ENCODE results near the gene ABCA5. TPM values are rescaled to one million over a fixed set of nuclear protein-coding genes. Genes with fewer than 3 reads are reported as not detected.

Gene ABCA5
- total and polyA plus RNA-seq, 10 of the 15 experiments (the other 5 are each of a cell fraction or from before 2014, with no cell fraction given) = 11.8 to 31.1 (median 18.1) TPM

DNA sequence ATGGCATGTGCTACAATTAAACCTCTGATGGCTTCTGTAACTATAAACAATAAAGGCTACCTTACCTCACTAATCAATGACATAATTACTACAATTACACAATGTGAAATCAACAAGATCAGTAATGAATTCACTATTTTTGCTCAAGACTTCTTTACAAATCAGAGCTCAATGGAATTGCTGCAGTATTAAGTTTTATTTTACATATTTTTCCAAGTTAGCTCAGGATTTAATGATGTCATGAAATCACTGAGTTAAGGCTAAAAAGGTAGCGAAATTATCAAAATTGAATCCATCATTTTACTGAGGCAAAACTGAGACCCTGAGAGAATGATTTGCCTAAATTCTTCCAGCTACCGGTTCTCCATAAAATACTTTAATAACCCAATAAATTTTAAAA, 21.8 kb downstream of the ABCA5 start:
- Histone ChIP-seq H3K4me1 (ENCODE audit: control insufficient read depth, insufficient read depth, low read length) (no peaks in the 10 kb centered on the region), H3K27ac (ENCODE audit: control insufficient read depth, insufficient read depth) (no peak overlapping the region), H3K27me3 (replicated peaks in 1 of 2; ENCODE audit: control insufficient read depth in 2 of 2, insufficient read depth in 2 of 2, low read length in 1 of 2) (no peaks in the 10 kb centered on the region), H3K4me2 (ENCODE audit: control insufficient read depth, insufficient read depth) (no peak overlapping the region), H2AFZ (ENCODE audit: control insufficient read depth, low read depth, low read length) (no peak overlapping the region), H4K20me1 (ENCODE audit: control insufficient read depth, insufficient read depth) (no peaks in the 10 kb centered on the region), H3K9me3 (replicated peaks; ENCODE audit: control insufficient read depth, insufficient read depth, low read length) (no peaks in the 10 kb centered on the region; the same call in 2 of the 3 replicates), H3K9ac (ENCODE audit: control insufficient read depth, insufficient read depth, low read length) (no peak overlapping the region), H3K79me2 (ENCODE audit: control insufficient read depth, insufficient read depth, low read length) (no peaks in the 10 kb centered on the region), H3K4me3 (no peak overlapping the region), H3K36me3 (ENCODE audit: control insufficient read depth in 2 of 2, insufficient read depth in 2 of 2, low read length in 1 of 2) (peaks cover 0 to under 1% of the 10 kb centered on the region in 2 experiments; a peak in 2 of 4 replicates)
- ATAC-seq (no peak), DNase-seq (ENCODE audit: low read depth, low spot score) (no peak), FAIRE-seq (no peak)
- in situ Hi-C loops (cut with MboI) (no loop called here), intact Hi-C loops (cut with micrococcal nuclease; ENCODE audit: unreplicated experiment) (no loop called here)
- SMC1A ChIA-PET (ENCODE audit: uncharacterized antibody, unreplicated experiment) = no interaction called here
- POLR2A ChIA-PET = interaction anchor here (0.6 kb wide), 1 partner anchor 18 kb away, joined by 3 read pairs; no protein-coding TSS in a partner anchor
- no TSS peak for BruUV-seq (replicated peaks)
- RAD21 ChIA-PET (ENCODE audit: unreplicated experiment) = no interaction called here
- CTCF ChIA-PET = interaction anchor here (0.6 kb wide), 1 partner anchor 17 kb away, joined by 3 read pairs; no protein-coding TSS in a partner anchor
- WGBS (ENCODE audit: insufficient coverage, insufficient replicate concordance, low lambda C conversion rate, missing lambda C conversion rate) = 96% methylated on average over 2 of the region's 2 CpGs
- no peak for TF ChIP-seq PML (IDR thresholded peaks at IDR 0.05; ENCODE audit: low read length)
- no peak for TF ChIP-seq EZH2 (IDR thresholded peaks at IDR 0.05; ENCODE audit: borderline replicate concordance, control insufficient read depth, low read depth, low read length)
- TF ChIP-seq NR2C2 (IDR thresholded peaks at IDR 0.05; ENCODE audit: borderline replicate concordance, control insufficient read depth, insufficient read length, low read depth) = no peak
- TF ChIP-seq, protein P1, sequence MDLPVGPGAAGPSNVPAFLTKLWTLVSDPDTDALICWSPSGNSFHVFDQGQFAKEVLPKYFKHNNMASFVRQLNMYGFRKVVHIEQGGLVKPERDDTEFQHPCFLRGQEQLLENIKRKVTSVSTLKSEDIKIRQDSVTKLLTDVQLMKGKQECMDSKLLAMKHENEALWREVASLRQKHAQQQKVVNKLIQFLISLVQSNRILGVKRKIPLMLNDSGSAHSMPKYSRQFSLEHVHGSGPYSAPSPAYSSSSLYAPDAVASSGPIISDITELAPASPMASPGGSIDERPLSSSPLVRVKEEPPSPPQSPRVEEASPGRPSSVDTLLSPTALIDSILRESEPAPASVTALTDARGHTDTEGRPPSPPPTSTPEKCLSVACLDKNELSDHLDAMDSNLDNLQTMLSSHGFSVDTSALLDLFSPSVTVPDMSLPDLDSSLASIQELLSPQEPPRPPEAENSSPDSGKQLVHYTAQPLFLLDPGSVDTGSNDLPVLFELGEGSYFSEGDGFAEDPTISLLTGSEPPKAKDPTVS (IDR thresholded peaks at IDR 0.05; ENCODE audit: low read depth, low read length) = no peak
- TF ChIP-seq ZSCAN29 (IDR thresholded peaks at IDR 0.05) = no peak
- TF ChIP-seq BMI1 (IDR thresholded peaks at IDR 0.05; ENCODE audit: borderline replicate concordance) = no peak
- TF ChIP-seq ZNF384 (IDR thresholded peaks at IDR 0.05; ENCODE audit: borderline replicate concordance, low read depth, low read length) = no peak
- no peak for TF ChIP-seq ATF3 (IDR thresholded peaks at IDR 0.05; ENCODE audit: borderline replicate concordance, extremely low read depth, low read depth, low read length)
- no peak for TF ChIP-seq KAT2A (conservative IDR thresholded peaks at IDR 0.05; ENCODE audit: control insufficient read depth, low read depth, low read length)
- TF ChIP-seq NRF1 (conservative IDR thresholded peaks at IDR 0.05; ENCODE audit: low read depth, low read length) = no peak
- no peak for TF ChIP-seq POLR2AphosphoS5 (IDR thresholded peaks at IDR 0.05; ENCODE audit: low read length)
- TF ChIP-seq, protein P2, sequence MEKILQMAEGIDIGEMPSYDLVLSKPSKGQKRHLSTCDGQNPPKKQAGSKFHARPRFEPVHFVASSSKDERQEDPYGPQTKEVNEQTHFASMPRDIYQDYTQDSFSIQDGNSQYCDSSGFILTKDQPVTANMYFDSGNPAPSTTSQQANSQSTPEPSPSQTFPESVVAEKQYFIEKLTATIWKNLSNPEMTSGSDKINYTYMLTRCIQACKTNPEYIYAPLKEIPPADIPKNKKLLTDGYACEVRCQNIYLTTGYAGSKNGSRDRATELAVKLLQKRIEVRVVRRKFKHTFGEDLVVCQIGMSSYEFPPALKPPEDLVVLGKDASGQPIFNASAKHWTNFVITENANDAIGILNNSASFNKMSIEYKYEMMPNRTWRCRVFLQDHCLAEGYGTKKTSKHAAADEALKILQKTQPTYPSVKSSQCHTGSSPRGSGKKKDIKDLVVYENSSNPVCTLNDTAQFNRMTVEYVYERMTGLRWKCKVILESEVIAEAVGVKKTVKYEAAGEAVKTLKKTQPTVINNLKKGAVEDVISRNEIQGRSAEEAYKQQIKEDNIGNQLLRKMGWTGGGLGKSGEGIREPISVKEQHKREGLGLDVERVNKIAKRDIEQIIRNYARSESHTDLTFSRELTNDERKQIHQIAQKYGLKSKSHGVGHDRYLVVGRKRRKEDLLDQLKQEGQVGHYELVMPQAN (conservative IDR thresholded peaks at IDR 0.05) = no peak
- TF ChIP-seq CBX3 (IDR thresholded peaks at IDR 0.05; ENCODE audit: borderline replicate concordance, low read depth) = no peak
- no peak for TF ChIP-seq ATF7 (IDR thresholded peaks at IDR 0.05; ENCODE audit: low read depth)
- no peak for TF ChIP-seq SIX5 (IDR thresholded peaks at IDR 0.05; ENCODE audit: low read depth, low read length, severe bottlenecking)
- no peak for TF ChIP-seq SREBF2 (IDR thresholded peaks at IDR 0.05; ENCODE audit: low read length)
- no peak for TF ChIP-seq TCF3 (IDR thresholded peaks at IDR 0.05; ENCODE audit: borderline replicate concordance, insufficient read depth, low read depth, low read length)
- no peak for TF ChIP-seq MYB (IDR thresholded peaks at IDR 0.05; ENCODE audit: borderline replicate concordance, low read depth, low read length)
- TF ChIP-seq ZZZ3 (IDR thresholded peaks at IDR 0.05; ENCODE audit: control insufficient read depth, insufficient read length, low read depth) = no peak

All from GM12878 (cell line).